GM20000 (cell line): ENCODE data around the gene THBS4.

ENCODE experiments used
- DNase-seq: peaks from one replicate; pipeline ENCODE4 v3.0.0; 2012; ENCODE audit warnings: low spot score
- CTCF ChIP-seq: IDR thresholded peaks from 2 replicates; pipeline ENCODE4 v1.5.1; 2012; ENCODE audit warnings: mild to moderate bottlenecking, control low read depth; ENCODE audit errors: extremely low read depth, missing control alignments

Gene THBS4

GRCh38 chr5:80129146-80129545 is 94.0 kb downstream of the THBS4 start:
- TF ChIP-seq CTCF: no peak
- DNase-seq: no peak
